Sigmoid colon (tissue), 7 donors: ENCODE results near the gene P2RX3. TPM values are rescaled to one million over a fixed set of nuclear protein-coding genes. Genes with fewer than 3 reads are reported as not detected.
"Not testable (repeated sequence)": the region's sequence is repeated elsewhere in the genome, so short reads cannot be mapped to it uniquely, and the experiment has no call there.

ENCODE experiments used
- DNase-seq: peaks from one replicate; pipeline ENCODE4 v3.0.0-alpha.2; 2019
- H3K27ac ChIP-seq, 4 donors: fragments of 200-600 bp; sonication (generic); one replicate each; pipeline ENCODE4 v1.5.1; 2016 to 2019; ENCODE audit warnings: mild to moderate bottlenecking in 1 of 4
- H3K27me3 ChIP-seq, 3 donors: fragments of 200-600 bp; sonication (generic); one replicate each; pipeline ENCODE4 v1.5.1; 2019; ENCODE audit warnings: mild to moderate bottlenecking in 1 of 3
- H3K36me3 ChIP-seq, 4 donors: fragments of 200-600 bp; sonication (generic); one replicate each; pipeline ENCODE4 v1.5.1; 2016 to 2019
- H3K4me1 ChIP-seq, 4 donors: fragments of 200-600 bp; sonication (generic); one replicate each; pipeline ENCODE4 v1.5.1; 2017 to 2019
- H3K4me3 ChIP-seq, 4 donors: fragments of 200-600 bp; sonication (generic); one replicate each; pipeline ENCODE4 v1.5.1; 2017 to 2019; ENCODE audit warnings: mild to moderate bottlenecking in 2 of 4, moderate library complexity in 1 of 4
- H3K9me3 ChIP-seq, 4 donors: fragments of 200-600 bp in 3 of 4; sonication (generic) in 3 of 4; one replicate each; pipeline versions ENCODE4 v1.5.1 to v1.6.1; 2013 to 2019
- CTCF ChIP-seq, 4 experiments: fragments of 450-650 bp in 3 of 4; fragments of 200-600 bp in 1 of 4; IDR thresholded peaks; one replicate each; pipeline ENCODE4 v1.5.1; 2016 to 2019; ENCODE audit warnings: antibody characterized with exemption in 4 of 4, mild to moderate bottlenecking in 3 of 4, moderate library complexity in 2 of 4
- EP300 ChIP-seq, 4 donors: sonication (generic); formaldehyde crosslinking; IDR thresholded peaks; one replicate each; pipeline ENCODE4 v1.6.1; 2017; ENCODE audit warnings: antibody characterized with exemption in 4 of 4
- POLR2A ChIP-seq, 2 donors: fragments of 450-650 bp; IDR thresholded peaks; one replicate each; pipeline ENCODE4 v1.6.1; 2016; ENCODE audit warnings: antibody characterized with exemption in 2 of 2, mild to moderate bottlenecking in 2 of 2, moderate library complexity in 2 of 2
- POLR2AphosphoS5 ChIP-seq, 4 donors: sonication (generic); formaldehyde crosslinking; IDR thresholded peaks; one replicate each; pipeline ENCODE4 v1.6.1; 2017; ENCODE audit warnings: antibody characterized with exemption in 4 of 4
- WGBS, 2 donors: extraction: QIAGEN DNeasy Blood & Tissue Kit; methylation state at CpG; one replicate each; pipeline ENCODE4 v1.1.7; 2013; 5-methylcytosine and 5-hydroxymethylcytosine counted together
- intact Hi-C: fragments of 100-400 bp; cut with DNase I; formaldehyde crosslinking; loops from one replicate; pipeline ENCODE4 v1.15.1; 2023
- polyA plus RNA-seq, 3 donors: library from polyadenylated mRNA; stranded (reverse); fragments of 200-250 nt; gene quantifications; one replicate each; pipeline ENCODE4 v1.2.3, GENCODE V29; 2013
- total RNA-seq, 4 donors: library from RNA; depleted of rRNA; stranded (reverse); fragments of >200 nt; gene quantifications; one replicate each; pipeline ENCODE4 v1.1.0, GENCODE V29; 2016
- donor health status: healthy with polysubstance abuse.
- donor health status: Bipolar disorder and iron deficiency.
- donor health status: healthy.

P2RX3 gene
- total and polyA plus RNA-seq, 7 donors = 0.07 to 0.36 TPM; not detected in 5

DNA sequence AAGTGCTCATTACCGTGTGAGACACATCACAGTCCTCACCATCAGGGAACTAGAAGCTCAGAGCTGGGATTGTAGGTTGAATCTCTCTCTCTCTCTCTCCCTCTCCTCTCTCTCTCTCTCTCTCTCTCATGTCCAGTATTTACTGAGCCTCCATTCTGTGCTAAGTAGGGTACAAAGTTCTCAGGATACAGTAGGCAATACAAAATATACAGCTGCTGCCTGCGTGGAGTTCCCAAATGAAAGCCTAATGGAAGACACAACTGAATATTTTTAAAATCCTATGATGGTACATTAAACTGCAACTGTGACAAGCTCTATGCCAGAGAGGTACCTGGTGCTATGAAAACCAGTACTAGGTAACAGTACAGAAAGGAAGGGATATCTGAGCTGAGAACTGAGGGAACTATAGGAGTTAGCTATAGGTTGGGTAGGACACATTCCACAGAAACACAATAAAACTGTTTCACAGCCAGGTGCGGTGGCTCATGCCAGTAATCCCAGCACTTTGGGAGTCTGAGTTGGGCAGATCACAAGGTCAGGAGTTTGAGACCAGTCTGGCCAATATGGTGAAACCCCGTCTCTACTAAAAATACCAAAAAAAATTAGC is 61.9 kb downstream of the P2RX3 start:
- Histone ChIP-seq H3K27me3 (no peaks in the 10 kb centered on the region), H3K9me3 (no peaks in the 10 kb centered on the region), H3K4me1 (no peaks in the 10 kb centered on the region), H3K36me3 (no peaks in the 10 kb centered on the region), H3K4me3 (no peak overlapping the region), H3K27ac (no peak overlapping the region)
- TF ChIP-seq CTCF (IDR thresholded peaks at IDR 0.05) = no peak
- no peak for TF ChIP-seq POLR2AphosphoS5 (IDR thresholded peaks at IDR 0.05)
- TF ChIP-seq POLR2A (IDR thresholded peaks at IDR 0.05) = no peak
- no peak for TF ChIP-seq EP300 (IDR thresholded peaks at IDR 0.05)
- 20 to 69% methylated on average over 4 of the region's 4 CpGs for WGBS, 2 donors
- no peak for DNase-seq
- intact Hi-C loops = no loop called here

GRCh38 chr11:57402188-57403002 is 64.2 kb downstream of the P2RX3 start:
- no peak for TF ChIP-seq POLR2AphosphoS5 (IDR thresholded peaks at IDR 0.05)
- TF ChIP-seq CTCF (IDR thresholded peaks at IDR 0.05) = no peak
- no peak for TF ChIP-seq EP300 (IDR thresholded peaks at IDR 0.05)
- TF ChIP-seq POLR2A (IDR thresholded peaks at IDR 0.05) = no peak
- DNase-seq = no peak
- 70 to 81% methylated on average over 6 of the region's 6 CpGs for WGBS, 2 donors
- intact Hi-C loops = no loop called here
- no peaks in the 10 kb centered on the region for H3K4me1 ChIP-seq
- no peak overlapping the region for H3K27ac ChIP-seq
- no peak overlapping the region for H3K4me3 ChIP-seq
- peaks cover 0 to 9% (median under 1%) of the 10 kb centered on the region in 4 donors for H3K36me3 ChIP-seq
- no peaks in the 10 kb centered on the region for H3K9me3 ChIP-seq
- no peaks in the 10 kb centered on the region for H3K27me3 ChIP-seq

- DNase-seq, intact Hi-C loops, H3K27ac ChIP-seq, H3K4me1 ChIP-seq, H3K27me3 ChIP-seq, H3K4me3 ChIP-seq, H3K9me3 ChIP-seq: not testable (repeated sequence)
- H3K36me3 ChIP-seq = peaks cover 0 to 17% (median 8%) of the 10 kb centered on the region in 4 donors
- 79 to 84% methylated on average over 6 of the region's 6 CpGs for WGBS, 2 donors
Observed at GRCh38 chr11:57403003-57403801, 65.0 kb downstream of the P2RX3 start.

GRCh38 chr11:57403802-57404147 is 65.6 kb downstream of the P2RX3 start:
- H3K27me3 ChIP-seq = no peaks in the 10 kb centered on the region
- no peak for TF ChIP-seq POLR2AphosphoS5 (IDR thresholded peaks at IDR 0.05)
- intact Hi-C loops = no loop called here
- no peaks in the 10 kb centered on the region for H3K4me1 ChIP-seq
- no peak for DNase-seq
- peaks cover 0 to 23% (median 13%) of the 10 kb centered on the region in 4 donors for H3K36me3 ChIP-seq
- no peak overlapping the region for H3K27ac ChIP-seq
- WGBS, 2 donors = 72 to 86% methylated on average over 2 of the region's 2 CpGs
- no peaks in the 10 kb centered on the region for H3K9me3 ChIP-seq
- no peak overlapping the region for H3K4me3 ChIP-seq

- no peaks in the 10 kb centered on the region for H3K4me1 ChIP-seq
- DNase-seq = no peak
- TF ChIP-seq POLR2A (IDR thresholded peaks at IDR 0.05) = no peak
- no peak for TF ChIP-seq CTCF (IDR thresholded peaks at IDR 0.05)
- no peak for TF ChIP-seq POLR2AphosphoS5 (IDR thresholded peaks at IDR 0.05)
- TF ChIP-seq EP300 (IDR thresholded peaks at IDR 0.05) = no peak
- intact Hi-C loops = no loop called here
- WGBS, 2 donors = 85 to 89% methylated on average over 4 of the region's 4 CpGs
- H3K27me3 ChIP-seq = no peaks in the 10 kb centered on the region
- H3K27ac ChIP-seq = no peak overlapping the region
- no peaks in the 10 kb centered on the region for H3K9me3 ChIP-seq
- peaks cover 5 to 39% (median 21%) of the 10 kb centered on the region in 4 donors for H3K36me3 ChIP-seq
- H3K4me3 ChIP-seq = no peak overlapping the region
Observed at GRCh38 chr11:57405271-57405860, 67.2 kb downstream of the P2RX3 start.
